ELR (cell line): ENCODE measurements around the gene TFIP11.
A peak's percentile ranks its signal among the peaks of the same experiment; 100 is the strongest.

Experiments used
- DNase-seq: peaks from one replicate; pipeline ENCODE4 v3.0.0-alpha.2; 2015; ENCODE audit warnings: low read depth

TFIP11 gene

GRCh38 chr22:26447584-26448329 lies 64.5 kb downstream of the TFIP11 start:
- DNase-seq, result no peak

GRCh38 chr22:26446808-26447515 lies 65.3 kb downstream of the TFIP11 start:
- DNase-seq, result no peak

- no peak for DNase-seq
These were observed 66.5 kb downstream of the TFIP11 start for GRCh38 chr22:26445577-26446275.

GRCh38 chr22:26444777-26445176 lies 67.5 kb downstream of the TFIP11 start:
- no peak for DNase-seq

- DNase-seq, result no peak
These were observed 68.2 kb downstream of the TFIP11 start for GRCh38 chr22:26443901-26444690.

- DNase-seq, result peak; percentile 62
These were observed 70.1 kb downstream of the TFIP11 start for GRCh38 chr22:26442086-26442756.
